Fibroblast of pulmonary artery (primary cell): Measurements from ENCODE around the gene TULP4.
"Not testable (repeated sequence)": the region's sequence is repeated elsewhere in the genome, so short reads cannot be mapped to it uniquely, and the experiment has no call there.

Experiments
- DNase-seq: peaks from one replicate; pipeline ENCODE4 v3.0.0-alpha.2; 2010; ENCODE audit warnings: low read depth
- H3K4me3 ChIP-seq: replicated peaks from 2 replicates; pipeline ENCODE4 v1.5.1; 2011; ENCODE audit warnings: low read depth, mild to moderate bottlenecking, control low read depth, low read length, moderate library complexity
- TF ChIP-seq, protein P1 (sequence below): IDR thresholded peaks from 2 replicates; pipeline ENCODE4 v1.5.1; 2011; ENCODE audit warnings: mild to moderate bottlenecking, control low read depth, low read length, inconsistent platforms; ENCODE audit errors: missing control alignments

Gene TULP4

GRCh38 chr6:158521759-158522158 is 209.5 kb downstream of the TULP4 start:
- no peak overlapping the region for H3K4me3 ChIP-seq
- TF ChIP-seq, protein P1, sequence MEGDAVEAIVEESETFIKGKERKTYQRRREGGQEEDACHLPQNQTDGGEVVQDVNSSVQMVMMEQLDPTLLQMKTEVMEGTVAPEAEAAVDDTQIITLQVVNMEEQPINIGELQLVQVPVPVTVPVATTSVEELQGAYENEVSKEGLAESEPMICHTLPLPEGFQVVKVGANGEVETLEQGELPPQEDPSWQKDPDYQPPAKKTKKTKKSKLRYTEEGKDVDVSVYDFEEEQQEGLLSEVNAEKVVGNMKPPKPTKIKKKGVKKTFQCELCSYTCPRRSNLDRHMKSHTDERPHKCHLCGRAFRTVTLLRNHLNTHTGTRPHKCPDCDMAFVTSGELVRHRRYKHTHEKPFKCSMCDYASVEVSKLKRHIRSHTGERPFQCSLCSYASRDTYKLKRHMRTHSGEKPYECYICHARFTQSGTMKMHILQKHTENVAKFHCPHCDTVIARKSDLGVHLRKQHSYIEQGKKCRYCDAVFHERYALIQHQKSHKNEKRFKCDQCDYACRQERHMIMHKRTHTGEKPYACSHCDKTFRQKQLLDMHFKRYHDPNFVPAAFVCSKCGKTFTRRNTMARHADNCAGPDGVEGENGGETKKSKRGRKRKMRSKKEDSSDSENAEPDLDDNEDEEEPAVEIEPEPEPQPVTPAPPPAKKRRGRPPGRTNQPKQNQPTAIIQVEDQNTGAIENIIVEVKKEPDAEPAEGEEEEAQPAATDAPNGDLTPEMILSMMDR = no peak
- DNase-seq = no peak

GRCh38 chr6:158522616-158523015 is 210.4 kb downstream of the TULP4 start:
- TF ChIP-seq, protein P1 = no peak
- H3K4me3 ChIP-seq = no peak overlapping the region
- no peak for DNase-seq

DNA sequence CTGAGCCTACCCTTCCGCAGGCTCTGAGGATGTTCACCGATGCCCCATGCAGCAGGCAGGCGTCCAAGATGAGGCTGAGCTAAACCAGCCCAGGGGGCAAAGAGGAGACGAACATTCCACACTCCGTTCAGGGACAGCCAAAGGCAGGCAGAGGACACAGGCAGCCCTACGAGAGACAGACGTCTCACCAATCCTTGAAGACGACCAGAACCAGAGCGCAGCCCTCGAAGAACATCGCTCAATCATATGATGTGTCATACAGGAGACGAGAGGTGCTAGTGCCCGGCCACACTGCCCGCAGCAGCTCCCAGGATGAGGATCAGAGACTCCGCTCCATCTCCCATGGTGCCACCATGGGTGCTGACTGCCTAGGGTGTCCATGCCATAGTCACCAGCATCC is 212.0 kb downstream of the TULP4 start:
- DNase-seq = no peak
- TF ChIP-seq, protein P1 = no peak
- H3K4me3 ChIP-seq = no peak overlapping the region

- not testable (repeated sequence) for DNase-seq, H3K4me3 ChIP-seq
These were observed 215.6 kb downstream of the TULP4 start for GRCh38 chr6:158527858-158528257.

DNA sequence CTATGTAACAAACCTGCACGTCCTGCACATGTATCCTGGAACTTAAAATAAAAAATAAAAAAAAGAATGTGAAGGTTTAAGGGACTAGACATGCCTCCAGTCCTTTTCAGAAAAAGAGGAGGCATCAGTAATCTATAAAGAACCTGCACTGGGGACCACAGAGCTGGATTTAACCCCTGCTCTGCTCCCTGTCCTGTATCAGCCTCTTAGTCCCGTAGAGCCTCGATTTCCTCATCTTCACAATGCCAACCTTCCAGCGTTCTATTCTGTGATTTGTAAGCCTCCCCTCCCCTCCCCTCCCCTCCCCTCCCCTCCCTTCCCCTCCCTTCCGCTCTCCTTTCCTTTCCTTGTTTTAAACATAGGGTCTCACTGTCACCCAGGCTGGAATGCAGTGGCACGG is 216.6 kb downstream of the TULP4 start:
- TF ChIP-seq, protein P1 = no peak
- DNase-seq = no peak
- H3K4me3 ChIP-seq = no peak overlapping the region

- no peak overlapping the region for H3K4me3 ChIP-seq
- DNase-seq = no peak
- TF ChIP-seq, protein P1 = no peak
These were observed 217.4 kb downstream of the TULP4 start for GRCh38 chr6:158529629-158530028.

DNA sequence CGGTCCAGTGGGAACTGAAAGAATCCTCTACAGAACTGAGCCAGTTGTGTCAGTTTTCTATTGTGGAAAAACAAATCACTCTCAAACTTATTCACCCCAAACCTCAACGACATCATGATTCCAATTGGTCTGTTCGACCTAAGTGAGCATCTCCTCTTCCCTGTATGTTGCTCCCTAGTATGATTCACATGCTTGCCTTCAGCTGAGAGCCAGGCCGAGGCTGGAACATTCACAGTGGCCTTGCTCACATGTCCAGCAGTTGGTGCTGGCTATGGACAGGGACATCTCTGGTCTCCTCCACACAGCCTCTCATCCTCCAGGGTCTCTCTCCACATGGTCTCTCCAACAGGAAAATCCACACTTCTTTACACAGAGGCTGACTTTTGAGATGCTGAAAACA is 219.3 kb downstream of the TULP4 start:
- TF ChIP-seq, protein P1 = no peak
- DNase-seq = no peak
- H3K4me3 ChIP-seq = no peak overlapping the region

DNA sequence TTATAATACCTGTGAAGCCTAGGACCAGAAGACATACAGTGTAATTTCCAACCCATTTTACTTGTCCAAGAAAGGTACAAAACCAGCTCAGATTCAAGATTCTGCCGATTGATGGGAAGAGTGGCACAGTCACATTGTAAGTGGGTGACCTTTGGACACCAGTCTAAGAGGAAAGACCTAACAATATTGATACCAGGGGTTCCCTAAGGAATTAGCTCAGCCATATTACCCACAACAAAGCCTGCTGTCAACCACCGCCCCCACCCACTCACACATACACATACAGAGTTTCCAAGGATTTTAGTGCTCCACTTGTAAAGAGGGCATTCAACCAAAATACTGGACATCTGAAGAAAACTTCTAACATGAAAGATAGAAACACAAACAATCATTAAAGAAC is 219.7 kb downstream of the TULP4 start:
- H3K4me3 ChIP-seq = no peak overlapping the region
- DNase-seq = no peak
- TF ChIP-seq, protein P1 = no peak
